Measurements from ENCODE around the gene ITPR1. TPM values are rescaled to one million over a fixed set of nuclear protein-coding genes. Genes with fewer than 3 reads are reported as not detected.

Gene ITPR1
- total RNA-seq, 2 donors from 2014 or later = 29.3 to 29.8 TPM

GRCh38 chr3:4689021-4689420 is 195.9 kb downstream of the ITPR1 start:
- no peak overlapping the region for H3K4me3 ChIP-seq
- H3K27me3 ChIP-seq = no peaks in the 10 kb centered on the region
- TF ChIP-seq CTCF (IDR thresholded peaks at IDR 0.05) (no peak), POLR2A (IDR thresholded peaks at IDR 0.05) (no peak)
- H3K4me1 ChIP-seq = peaks cover 13% of the 10 kb centered on the region
- DNase-seq = no peak
- ATAC-seq = no peak
- no peaks in the 10 kb centered on the region for H3K36me3 ChIP-seq (replicated peaks in 1 of 2; ENCODE audit: insufficient read depth in 1 of 2, low read depth in 2 of 2)
- H3K27ac ChIP-seq = no peak overlapping the region
- H3K9me3 ChIP-seq = no peaks in the 10 kb centered on the region
- intact Hi-C loops (cut with DNase I) = no loop called here

DNA sequence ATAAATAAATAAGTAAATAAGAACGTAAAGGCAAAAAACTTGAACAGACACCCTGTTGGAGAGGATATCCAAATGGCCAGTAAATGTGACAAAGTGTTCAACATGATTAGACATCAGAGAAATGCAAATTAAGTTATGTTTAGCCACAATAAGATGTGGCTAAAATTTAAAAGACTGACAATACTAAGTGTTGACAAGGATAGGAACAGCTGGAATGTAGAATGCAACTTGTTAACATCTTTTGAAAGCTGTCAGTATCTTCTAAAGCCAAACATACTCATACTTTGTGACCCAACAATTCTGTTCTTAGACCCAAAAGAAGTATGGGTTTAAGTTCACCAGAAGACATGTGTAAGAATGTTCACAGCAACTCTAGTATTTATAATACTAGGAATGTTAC is 197.1 kb downstream of the ITPR1 start:
- no peak overlapping the region for H3K27ac ChIP-seq
- DNase-seq (no peak), ATAC-seq (no peak)
- no peak for TF ChIP-seq CTCF (IDR thresholded peaks at IDR 0.05)
- no peaks in the 10 kb centered on the region for H3K27me3 ChIP-seq
- 92 to 97% methylated on average over 1 of the region's 1 CpG for WGBS, 2 donors
- H3K9me3 ChIP-seq = no peaks in the 10 kb centered on the region
- H3K36me3 ChIP-seq (replicated peaks in 1 of 2; ENCODE audit: insufficient read depth in 1 of 2, low read depth in 2 of 2) = no peaks in the 10 kb centered on the region
- no peak overlapping the region for H3K4me3 ChIP-seq
- intact Hi-C loops (cut with DNase I) = no loop called here
- H3K4me1 ChIP-seq = peaks cover 13% of the 10 kb centered on the region

GRCh38 chr3:4693620-4694019 is 200.5 kb downstream of the ITPR1 start:
- Histone ChIP-seq H3K36me3 (replicated peaks in 1 of 2; ENCODE audit: insufficient read depth in 1 of 2, low read depth in 2 of 2) (no peaks in the 10 kb centered on the region), H3K4me3 (no peak overlapping the region), H3K9me3 (no peaks in the 10 kb centered on the region), H3K27me3 (no peaks in the 10 kb centered on the region), H3K4me1 (peaks cover 5% of the 10 kb centered on the region), H3K27ac (no peak overlapping the region)
- intact Hi-C loops (cut with DNase I) = no loop called here
- ATAC-seq (no peak), DNase-seq (no peak)
- 78 to 83% methylated on average over 13 of the region's 13 CpGs for WGBS, 2 donors
- TF ChIP-seq POLR2A (IDR thresholded peaks at IDR 0.05) = no peak
- no peak for TF ChIP-seq CTCF (IDR thresholded peaks at IDR 0.05)

DNA sequence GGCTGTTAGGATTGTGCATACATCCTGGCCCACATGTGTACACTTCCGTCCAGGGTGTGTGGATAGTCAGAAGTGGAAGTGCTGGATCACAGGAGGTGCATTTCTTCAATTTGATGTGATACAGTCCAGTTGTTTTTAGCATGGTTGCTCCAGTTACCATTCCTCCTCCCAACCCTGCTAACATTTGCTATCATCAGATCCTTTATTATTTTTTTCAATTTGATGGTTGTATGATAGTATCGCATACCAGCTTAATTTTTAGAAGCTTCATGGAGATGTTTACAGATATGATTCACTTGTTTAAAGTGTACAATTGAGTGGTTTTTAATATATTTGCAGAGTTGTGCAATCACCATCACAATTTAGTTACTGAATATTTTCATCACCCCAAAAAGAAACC is 202.7 kb downstream of the ITPR1 start:
- no peaks in the 10 kb centered on the region for H3K36me3 ChIP-seq (replicated peaks in 1 of 2; ENCODE audit: insufficient read depth in 1 of 2, low read depth in 2 of 2)
- intact Hi-C loops (cut with DNase I) = no loop called here
- DNase-seq (no peak), ATAC-seq (no peak)
- H3K27me3 ChIP-seq = no peaks in the 10 kb centered on the region
- no peak overlapping the region for H3K27ac ChIP-seq
- peaks cover 5% of the 10 kb centered on the region for H3K4me1 ChIP-seq
- H3K9me3 ChIP-seq = no peaks in the 10 kb centered on the region
- TF ChIP-seq CTCF (IDR thresholded peaks at IDR 0.05) = no peak
- TF ChIP-seq POLR2A (IDR thresholded peaks at IDR 0.05) = no peak
- H3K4me3 ChIP-seq = no peak overlapping the region
- WGBS, 2 donors = 83 to 86% methylated on average over 2 of the region's 2 CpGs

- WGBS, 2 donors = 64 to 70% methylated on average over 4 of the region's 4 CpGs
- Histone ChIP-seq H3K9me3 (no peaks in the 10 kb centered on the region), H3K27ac (no peak overlapping the region), H3K4me3 (no peak overlapping the region), H3K4me1 (peaks cover 5% of the 10 kb centered on the region), H3K36me3 (replicated peaks in 1 of 2; ENCODE audit: insufficient read depth in 1 of 2, low read depth in 2 of 2) (no peaks in the 10 kb centered on the region), H3K27me3 (no peaks in the 10 kb centered on the region)
- ATAC-seq = no peak
- DNase-seq = no peak
- TF ChIP-seq CTCF (IDR thresholded peaks at IDR 0.05) (no peak), POLR2A (IDR thresholded peaks at IDR 0.05) (no peak)
- intact Hi-C loops (cut with DNase I) = no loop called here
Observed at GRCh38 chr3:4696266-4696665, 203.1 kb downstream of the ITPR1 start.
